GM19463 (cell line): ENCODE measurements around the gene PHC1.
"Not testable (repeated sequence)": the region's sequence is repeated elsewhere in the genome, so short reads cannot be mapped to it uniquely, and the experiment has no call there.

ENCODE experiments used
- ATAC-seq: cut with Tn5 transposase; IDR thresholded peaks from one replicate; pipeline ENCODE4 v1.9.1; 2021; ENCODE audit warnings: mild to moderate bottlenecking, moderate library complexity; ENCODE audit not compliant: unreplicated experiment

Gene PHC1

DNA sequence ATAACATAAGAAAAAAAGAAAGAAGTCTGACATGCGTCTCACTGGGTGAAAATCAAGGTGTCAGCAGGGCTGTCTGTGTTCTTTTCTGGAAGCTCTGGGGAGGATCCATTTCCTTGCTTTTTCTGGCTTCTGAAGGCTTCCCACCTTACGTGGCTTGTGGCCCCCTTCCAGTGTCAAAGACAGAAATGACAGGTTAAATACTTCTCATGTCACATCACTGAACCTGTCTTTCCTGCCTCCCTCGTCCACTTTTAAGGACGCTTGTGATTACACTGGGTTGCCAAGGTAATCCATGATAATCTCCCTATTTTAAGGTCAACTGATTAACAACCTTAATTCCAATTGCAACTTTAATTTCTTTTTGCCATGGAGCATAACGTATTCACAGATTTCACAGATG is 4.6 kb upstream of the PHC1 start:
- no peak for ATAC-seq

DNA sequence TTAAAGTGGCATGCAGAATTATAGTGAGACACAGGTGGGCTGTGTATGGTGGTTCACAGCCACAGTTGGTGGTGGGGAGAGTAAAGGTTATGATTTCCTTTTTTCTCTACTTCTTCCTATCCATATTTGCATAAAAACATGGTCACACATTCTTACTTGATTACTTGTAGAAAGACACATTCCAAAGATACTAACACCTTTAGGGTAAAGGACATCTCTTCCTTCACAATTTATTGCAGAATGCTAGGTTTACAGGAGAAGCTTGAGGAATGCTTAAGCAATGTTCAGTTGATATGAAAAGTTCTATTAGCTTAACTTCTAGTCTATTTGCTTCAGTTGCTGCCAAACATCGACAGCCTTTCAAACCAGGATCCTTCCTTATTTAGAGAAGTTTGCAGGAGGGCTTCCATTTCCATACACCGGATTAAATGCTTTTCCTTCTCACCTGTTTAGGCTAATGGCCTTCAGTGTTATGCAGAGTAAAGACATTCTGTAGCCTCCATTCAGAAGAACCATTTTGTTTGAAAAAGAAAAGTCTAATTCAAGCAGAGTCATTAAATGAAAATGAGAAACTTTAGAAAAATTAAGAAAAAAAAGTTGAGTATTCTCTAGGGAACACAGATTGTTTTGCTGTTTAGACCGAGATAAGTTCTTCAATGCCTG is 2.6 kb upstream of the PHC1 start:
- no peak for ATAC-seq

DNA sequence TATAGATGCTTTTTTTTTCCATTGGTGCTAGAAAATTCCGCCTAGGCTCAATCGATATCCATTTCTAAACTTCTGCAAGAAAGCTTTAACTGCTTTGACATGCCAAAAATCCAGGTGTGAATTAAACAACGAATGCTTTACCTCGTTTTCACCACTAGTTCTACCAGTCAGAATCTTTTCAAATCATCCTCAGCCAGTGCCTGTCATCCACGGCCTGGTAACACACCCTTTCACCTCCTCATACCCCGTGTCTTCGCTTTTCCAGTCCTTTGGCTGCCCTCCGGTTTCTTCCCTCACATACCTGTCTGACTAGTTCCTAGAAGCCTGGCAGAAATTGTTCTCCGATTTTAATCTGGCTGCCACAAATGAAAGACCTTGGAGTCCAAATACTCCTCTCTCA is 1.4 kb upstream of the PHC1 start:
- no peak for ATAC-seq

DNA sequence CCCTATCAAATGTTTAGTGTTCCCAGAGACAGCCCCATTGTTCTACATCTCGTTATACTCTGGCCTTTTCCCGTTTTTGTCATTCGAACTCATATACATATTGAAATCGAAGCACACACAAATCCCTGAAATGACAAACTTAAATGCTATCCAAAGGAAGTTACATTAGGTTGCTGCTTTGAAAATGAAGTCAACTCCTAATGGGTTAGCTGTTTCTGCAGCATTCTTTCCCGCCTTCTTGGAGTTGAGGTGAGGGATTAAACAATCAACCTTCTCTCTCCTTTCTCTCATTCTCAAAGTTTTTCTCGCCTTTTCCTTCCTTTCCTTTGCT is 642 bp upstream of the PHC1 start:
- ATAC-seq: no peak

DNA sequence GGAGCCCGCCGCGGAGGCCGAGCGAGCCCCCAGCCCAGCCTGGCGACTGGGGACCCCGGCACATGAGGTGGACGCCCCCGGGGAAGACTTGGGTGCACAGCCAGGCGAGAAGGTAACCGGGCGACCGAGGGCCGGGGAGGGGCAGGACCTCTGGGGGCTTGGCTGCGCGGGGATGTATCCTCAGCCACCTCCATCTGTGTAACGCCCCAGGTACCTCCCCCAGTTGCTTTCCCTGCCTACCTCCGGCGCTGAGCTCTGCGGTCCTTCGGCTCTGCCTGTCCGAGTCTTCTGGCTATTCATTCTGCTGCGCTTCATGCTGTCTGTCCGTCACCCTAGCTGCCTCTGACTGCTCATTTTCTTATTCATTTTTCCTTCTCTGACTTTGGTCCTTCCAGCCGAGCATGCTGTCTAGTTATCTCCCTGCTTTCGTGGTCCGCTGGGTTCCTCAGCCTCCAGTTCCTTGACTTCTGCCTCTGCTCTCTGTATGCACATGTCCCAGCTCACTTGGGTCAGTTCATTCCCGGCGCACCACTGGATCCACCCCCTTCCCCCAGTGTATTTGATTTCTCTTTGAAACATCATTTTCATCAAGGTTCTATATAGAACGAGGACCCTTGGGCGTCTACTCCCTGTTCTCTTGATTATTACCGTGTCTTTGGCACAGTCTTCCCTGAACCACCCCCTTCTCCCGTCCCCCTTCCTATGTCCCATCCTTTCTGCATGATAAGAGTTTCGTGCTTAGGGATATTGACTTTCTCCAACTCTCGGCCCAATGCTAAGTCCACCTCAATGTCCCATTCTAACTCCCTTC is 612 bp downstream of the PHC1 start:
- ATAC-seq: peak; percentile 84

DNA sequence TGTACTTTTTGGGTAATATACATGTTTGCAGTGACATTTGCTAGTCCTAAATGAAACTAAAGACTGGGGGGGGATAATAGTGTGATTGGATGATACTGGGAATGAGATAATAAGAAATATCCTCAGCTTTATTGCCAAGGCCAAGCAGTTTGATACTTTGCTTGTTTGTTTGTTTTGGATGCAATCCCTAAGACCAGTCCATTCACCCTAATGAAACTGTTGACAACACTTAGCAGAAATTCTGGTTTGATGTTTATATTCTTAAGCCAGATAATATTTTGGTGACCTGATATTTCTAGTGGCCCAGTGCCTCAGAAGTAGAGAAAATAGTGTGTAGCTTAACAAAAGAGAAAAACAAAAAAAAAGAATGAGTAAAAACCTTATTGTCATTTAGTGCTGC is 1.8 kb downstream of the PHC1 start:
- no peak for ATAC-seq

DNA sequence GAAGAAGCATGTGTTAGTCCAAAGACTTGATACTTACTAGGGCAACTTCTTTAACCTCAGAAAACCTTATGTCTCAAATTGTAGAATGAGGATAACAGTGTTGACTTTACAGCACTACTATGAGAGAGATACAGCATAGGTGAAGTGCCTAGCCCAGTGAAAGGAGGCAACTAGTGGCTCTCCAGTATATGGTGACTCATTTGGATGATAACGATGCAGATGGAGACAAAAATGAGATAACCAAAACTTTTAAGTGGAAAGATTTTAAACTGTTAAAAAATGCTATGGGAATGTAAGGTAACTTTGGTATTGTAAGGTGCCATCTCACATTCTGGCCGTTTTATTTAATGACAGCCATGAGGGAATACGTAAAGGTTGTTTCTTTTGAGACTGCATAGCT is 2.7 kb downstream of the PHC1 start:
- no peak for ATAC-seq

DNA sequence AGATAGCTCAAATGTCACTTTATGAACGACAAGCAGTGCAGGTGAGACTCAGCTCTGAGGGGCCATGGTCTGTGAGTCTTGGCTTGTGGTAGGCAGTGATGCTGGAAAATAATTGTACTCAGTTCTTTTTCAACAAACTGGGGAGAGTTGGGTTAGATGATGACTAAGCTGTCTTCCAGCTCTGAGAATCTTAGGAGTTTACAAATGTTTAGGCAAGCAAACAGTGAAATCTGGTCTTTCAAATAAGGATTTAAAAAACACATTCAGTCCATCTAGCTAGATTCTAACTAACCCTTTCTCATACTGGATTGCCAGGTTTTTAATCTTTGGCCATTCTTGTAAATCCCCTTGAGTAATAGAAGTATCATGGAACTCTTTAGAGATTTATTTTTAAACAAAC is 3.4 kb downstream of the PHC1 start:
- ATAC-seq: no peak

DNA sequence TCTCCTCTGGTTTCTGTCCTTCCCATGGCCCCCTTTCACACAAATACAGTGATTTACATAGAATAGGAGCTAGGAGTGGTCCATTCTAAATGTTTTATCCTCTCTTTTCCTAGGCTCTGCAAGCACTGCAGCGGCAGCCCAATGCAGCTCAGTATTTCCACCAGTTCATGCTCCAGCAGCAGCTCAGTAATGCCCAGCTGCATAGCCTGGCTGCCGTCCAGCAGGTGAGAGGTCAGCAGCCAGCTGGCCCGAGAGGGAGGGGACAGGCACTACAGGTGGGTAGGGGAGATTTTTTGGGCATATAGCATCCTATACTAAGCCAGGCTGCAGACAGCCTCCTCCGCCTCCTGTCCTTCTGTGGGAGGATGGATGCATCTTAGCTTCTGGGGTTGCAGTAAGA is 5.3 kb downstream of the PHC1 start:
- not testable (repeated sequence) for ATAC-seq

DNA sequence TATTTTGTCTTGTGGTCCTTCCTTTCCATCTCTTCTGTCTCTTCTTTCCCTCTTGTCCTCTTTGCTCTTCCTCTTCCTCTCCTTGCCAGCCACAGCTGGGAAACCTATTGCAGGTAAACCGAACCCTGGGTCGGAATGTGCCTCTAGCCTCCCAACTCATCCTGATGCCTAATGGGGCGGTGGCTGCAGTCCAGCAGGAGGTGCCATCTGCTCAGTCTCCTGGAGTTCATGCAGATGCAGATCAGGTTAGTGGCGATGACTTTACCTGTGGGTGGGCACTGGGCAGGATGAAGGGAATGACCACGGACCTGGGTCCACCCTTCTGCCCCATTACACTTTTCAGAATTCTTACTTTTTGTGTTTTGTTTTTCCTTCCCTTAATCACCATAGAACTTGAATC is 8.2 kb downstream of the PHC1 start:
- ATAC-seq: no peak

DNA sequence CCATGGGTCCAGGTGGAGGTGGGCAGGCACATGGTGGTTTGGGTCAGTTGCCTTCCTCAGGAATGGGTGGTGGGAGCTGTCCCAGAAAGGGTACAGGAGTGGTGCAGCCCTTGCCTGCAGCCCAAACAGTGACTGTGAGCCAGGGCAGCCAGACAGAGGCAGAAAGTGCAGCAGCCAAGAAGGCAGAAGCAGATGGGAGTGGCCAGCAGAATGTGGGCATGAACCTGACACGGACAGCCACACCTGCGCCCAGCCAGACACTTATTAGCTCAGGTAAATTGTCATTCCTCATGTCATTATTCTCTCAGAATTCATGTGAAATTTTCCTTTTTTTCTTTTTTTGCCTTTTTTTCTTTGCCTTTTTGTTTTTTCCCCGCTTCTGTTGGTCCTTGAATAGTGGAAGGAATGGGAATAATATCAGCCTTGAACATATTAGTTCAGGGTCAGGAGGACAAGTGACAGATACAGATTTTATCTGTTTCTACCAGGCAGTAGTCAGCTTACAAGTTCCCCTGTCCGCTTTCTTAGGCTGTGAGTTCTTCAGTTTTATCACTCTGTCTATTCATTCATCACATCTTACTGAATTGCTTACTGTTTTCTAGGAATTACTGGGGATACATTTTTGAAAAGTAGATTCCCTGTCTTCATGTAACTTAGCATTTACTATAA is 16.5 kb downstream of the PHC1 start:
- ATAC-seq: not testable (repeated sequence)

DNA sequence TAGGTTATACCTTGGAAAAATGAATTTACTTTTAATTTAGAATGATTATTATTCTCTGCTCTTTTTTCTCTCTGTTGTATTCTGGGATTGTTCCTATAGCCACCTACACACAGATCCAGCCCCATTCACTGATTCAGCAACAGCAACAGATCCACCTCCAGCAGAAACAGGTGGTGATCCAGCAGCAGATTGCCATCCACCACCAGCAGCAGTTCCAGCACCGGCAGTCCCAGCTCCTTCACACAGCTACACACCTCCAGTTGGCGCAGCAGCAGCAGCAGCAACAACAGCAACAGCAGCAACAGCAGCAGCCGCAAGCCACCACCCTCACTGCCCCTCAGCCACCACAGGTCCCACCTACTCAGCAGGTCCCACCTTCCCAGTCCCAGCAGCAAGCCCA is 18.2 kb downstream of the PHC1 start:
- not testable (repeated sequence) for ATAC-seq

DNA sequence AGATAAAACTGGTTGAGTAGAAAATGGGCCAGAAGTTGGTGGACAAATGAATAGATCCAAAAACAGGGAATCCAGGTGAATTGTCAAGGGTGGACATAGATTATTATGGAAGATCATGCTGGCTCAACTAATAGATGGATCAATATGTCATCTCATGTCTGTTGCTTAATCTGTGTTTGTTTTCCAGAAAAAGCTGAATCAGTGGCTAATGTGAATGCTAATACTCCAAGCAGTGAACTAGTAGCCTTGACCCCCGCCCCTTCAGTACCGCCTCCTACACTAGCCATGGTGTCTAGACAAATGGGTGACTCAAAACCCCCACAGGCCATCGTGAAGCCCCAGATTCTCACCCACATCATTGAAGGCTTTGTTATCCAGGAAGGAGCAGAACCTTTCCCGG is 19.8 kb downstream of the PHC1 start:
- ATAC-seq: not testable (repeated sequence)

DNA sequence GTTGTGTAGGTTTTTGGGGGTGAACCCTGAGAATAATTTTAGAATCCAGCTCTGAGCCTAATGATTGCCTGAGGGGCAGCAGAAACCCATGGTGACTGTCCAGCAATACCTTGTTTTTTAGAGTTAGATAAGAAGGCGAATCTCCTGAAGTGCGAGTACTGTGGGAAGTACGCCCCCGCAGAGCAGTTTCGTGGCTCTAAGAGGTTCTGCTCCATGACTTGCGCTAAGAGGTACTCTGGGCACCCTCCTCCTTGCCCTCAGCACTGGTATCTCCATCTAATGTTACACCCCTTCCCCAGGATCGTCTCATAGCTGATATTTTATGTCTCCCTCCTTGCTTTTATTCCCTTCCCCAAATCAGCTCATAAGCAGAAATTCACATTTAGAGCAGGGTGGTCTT is 22.4 kb downstream of the PHC1 start:
- no peak for ATAC-seq

DNA sequence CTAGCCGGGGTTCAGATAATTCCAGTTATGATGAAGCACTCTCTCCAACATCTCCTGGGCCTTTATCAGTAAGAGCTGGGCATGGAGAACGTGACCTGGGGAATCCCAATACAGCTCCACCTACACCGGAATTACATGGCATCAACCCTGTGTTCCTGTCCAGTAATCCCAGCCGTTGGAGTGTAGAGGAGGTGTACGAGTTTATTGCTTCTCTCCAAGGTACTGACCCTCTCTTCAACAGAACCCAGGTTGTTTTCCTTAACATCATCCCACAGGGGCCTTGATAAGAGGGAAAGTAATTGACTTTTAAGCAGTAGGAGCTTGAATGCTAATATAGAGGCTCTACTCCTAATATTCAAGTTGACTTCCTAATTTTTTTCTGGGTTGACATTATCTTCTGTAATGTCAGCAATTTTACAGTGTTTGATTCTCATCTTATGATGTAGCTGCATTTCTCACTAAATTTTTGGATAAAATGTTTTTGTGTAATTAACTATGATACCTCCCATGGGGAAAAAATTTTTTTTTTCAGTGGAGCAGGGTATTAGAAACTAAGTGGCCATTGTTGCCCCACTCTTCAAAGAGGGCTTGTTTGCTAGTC is 23.6 kb downstream of the PHC1 start:
- ATAC-seq: not testable (repeated sequence)

DNA sequence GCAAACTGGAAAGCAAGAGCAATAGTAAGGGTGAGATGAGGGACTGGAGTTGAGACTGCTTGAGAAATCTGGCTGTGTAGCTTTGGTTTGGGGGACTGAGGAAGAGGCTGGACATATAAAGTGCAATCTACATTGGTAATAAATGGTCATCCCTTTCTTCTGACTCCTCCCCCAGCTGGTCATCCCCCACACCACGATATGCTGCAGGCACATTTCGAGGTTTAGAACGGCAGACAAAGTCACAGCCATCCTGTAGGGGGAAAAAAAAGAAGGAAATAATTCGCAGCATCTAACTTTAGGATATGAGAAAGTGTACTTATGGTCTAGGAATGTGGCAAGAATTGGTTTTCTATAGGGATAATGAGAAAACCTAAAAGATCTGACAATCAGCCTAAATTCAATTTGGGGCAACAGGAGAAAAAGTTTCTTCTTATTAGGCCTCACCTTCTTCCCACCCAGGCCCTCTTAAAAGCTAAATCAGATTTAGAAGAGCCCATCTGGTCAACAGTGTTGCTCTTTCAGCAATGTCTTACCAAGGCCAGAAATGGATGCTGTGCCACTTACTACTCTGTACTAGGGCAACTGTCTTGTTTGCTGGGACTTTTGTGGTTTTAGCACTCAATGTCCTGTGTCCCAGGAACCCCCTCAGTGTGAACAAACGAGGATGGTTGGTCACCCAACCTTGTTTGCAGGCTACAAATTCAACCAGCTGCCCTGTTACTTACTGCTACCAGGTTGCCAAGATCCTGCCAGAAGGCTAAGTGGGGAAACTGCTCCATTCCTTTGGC is 27.6 kb downstream of the PHC1 start:
- no peak for ATAC-seq

DNA sequence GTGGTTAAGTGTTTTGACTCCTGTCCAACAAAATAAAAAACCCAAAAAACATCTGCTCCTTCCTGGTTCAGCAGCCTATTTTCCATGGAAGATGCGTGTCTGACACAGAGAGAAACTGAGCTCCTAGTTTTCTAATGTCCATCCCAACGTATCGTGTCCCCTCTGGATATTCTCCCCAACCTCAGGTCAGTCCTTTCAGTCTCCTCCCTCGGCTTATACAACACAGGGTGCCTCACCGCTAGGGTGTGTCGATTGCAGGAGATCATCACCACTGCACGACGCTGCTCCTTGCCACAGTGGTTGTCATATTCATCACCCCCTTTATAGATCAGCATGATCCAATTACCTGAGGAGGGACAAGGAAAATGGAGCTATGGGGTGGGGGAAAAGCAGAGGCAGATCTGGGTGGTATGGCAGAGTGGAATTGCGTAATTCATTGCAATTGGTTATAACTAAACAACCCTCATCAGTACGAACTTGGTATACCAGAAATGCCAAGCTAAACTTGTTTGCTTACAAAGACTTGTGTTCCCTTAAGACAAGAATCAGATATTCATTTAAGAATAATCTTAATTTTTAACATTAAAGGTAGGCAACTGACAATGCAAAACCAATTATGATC is 29.4 kb downstream of the PHC1 start:
- ATAC-seq: no peak

DNA sequence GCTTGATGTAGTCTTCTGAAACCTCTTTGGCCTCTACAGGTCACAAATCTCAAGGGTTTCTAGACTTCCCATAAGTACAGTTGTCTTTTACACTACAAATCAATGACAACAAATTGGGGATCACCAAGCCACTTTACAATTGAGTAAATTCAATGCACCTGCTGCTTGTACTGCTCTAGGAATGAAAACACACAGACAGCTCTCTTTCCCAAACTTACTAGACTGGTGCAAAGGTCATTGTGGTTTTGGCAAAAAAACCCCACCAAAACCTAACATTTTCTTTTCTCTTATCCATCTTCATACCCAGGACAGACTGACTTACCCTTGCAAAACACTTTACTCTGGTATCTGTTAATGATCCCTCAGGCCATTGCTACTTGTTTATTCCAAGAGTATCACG is 32.4 kb downstream of the PHC1 start:
- ATAC-seq: no peak

DNA sequence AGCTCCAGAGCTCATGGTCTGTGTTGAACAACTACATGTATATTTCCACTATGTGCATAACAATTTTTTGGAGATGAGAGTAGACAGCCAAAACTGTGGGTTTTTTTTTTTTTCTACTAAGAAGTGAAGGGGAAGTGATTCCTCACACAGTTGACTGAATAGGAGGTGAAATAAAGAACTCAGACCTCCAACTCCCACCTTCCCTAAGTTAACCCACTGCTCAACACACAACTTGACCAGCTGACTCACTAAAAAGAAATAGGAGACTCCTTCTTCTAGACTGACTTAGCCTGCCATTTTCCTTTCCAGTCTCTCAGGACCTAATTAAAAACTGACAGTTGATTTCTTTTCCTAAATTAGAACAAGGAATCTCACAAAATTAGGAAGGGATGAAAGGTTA is 33.4 kb downstream of the PHC1 start:
- ATAC-seq: no peak

DNA sequence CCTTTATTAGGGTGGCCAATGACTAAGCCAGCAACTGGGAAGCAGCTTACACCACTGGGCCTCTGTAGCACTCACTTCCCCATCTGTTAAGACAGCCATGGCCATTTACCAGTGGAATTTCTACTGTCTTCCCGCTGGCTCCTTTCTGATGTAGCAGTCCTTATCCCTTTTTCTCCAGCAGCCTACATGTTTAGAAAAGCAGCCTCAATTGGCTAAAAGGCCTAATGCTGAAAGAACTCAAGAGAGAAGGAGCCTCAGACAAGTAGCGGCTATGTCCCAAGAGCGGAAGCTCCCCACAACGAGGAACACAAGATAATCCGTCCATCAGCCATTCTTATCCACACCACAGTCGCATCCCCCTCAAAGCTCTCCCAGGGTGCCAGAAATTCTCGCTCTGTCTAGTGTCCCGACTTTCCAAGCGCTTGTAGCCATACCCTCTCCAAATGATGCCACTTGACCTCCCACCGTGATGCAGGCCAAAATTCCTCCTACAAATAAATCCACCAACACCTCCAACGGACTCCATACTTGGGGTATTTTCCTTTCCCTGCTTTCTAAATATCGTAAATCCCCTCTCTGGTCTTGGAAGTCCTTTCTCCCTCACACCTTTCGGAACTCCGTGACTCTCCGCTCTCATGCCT is 34.5 kb downstream of the PHC1 start:
- ATAC-seq: no peak
